ENCODE data around the gene PARD6B. TPM values are rescaled to one million over a fixed set of nuclear protein-coding genes. Genes with fewer than 3 reads are reported as not detected.

The PARD6B gene
- total and polyA plus RNA-seq, 2 donors (not counting 3 experiments of a cell fraction or from before 2014, with no cell fraction given), result 0.03 TPM; not detected in 1

GRCh38 chr20:50722424-50723155, 8.8 kb upstream of the PARD6B start:
- Histone ChIP-seq H3K9me3 (replicated peaks; ENCODE audit: control insufficient read depth, insufficient read depth, low read length) (no peaks in the 10 kb centered on the region), H3K36me3 (ENCODE audit: control insufficient read depth in 2 of 2, extremely low read depth in 1 of 2, insufficient read depth in 2 of 2, low read length in 2 of 2) (no peaks in the 10 kb centered on the region), H4K20me1 (replicated peaks; ENCODE audit: control insufficient read depth, extremely low read depth, insufficient read depth, low read length) (no peaks in the 10 kb centered on the region), H2AFZ (ENCODE audit: low read depth, low read length) (no peak overlapping the region), H3K9ac (replicated peaks; ENCODE audit: extremely low read depth, insufficient read depth, low read length) (no peak overlapping the region), H3K27me3 (ENCODE audit: control insufficient read depth in 2 of 2, insufficient read depth in 2 of 2, low read length in 2 of 2) (peaks cover 7 to 12% of the 10 kb centered on the region in 2 experiments), H3K4me1 (ENCODE audit: control insufficient read depth, extremely low read depth, insufficient read depth, low read length) (no peaks in the 10 kb centered on the region), H3K9me1 (replicated peaks; ENCODE audit: control insufficient read depth, extremely low read depth, insufficient read depth, low read length) (no peaks in the 10 kb centered on the region), H3K4me2 (ENCODE audit: insufficient read depth, low read length) (no peak overlapping the region), H3K79me2 (ENCODE audit: control insufficient read depth, insufficient read depth, low read length) (no peaks in the 10 kb centered on the region), H3K27ac (ENCODE audit: insufficient read depth, low read depth, low read length) (no peak overlapping the region), H3K4me3 (replicated peaks in 1 of 3; ENCODE audit: insufficient read depth in 1 of 3, low read depth in 1 of 3, low read length in 3 of 3) (no peak overlapping the region)
- ChIA-PET POLR2A (no interaction called here), CTCF (interaction anchor here (0.7 to 1.1 kb wide), 3 partner anchors 22 to 28 kb away, joined by 3 to 5 read pairs (median 4); no protein-coding TSS in a partner anchor)
- no TSS peak for BruUV-seq (replicated peaks)
- no peak for TF ChIP-seq MAX (IDR thresholded peaks at IDR 0.05; ENCODE audit: insufficient read depth, insufficient read length)
- TF ChIP-seq CTCF (IDR thresholded peaks at IDR 0.05; ENCODE audit: extremely low read depth in 1 of 2, insufficient read depth in 1 of 2, low read depth in 1 of 2, low read length in 2 of 2), result no peak
- TF ChIP-seq EZH2 (IDR thresholded peaks at IDR 0.05; ENCODE audit: borderline replicate concordance, low read depth, low read length, severe bottlenecking), result no peak
- TF ChIP-seq POLR2A (IDR thresholded peaks at IDR 0.05; ENCODE audit: low read depth, low read length), result no peak
- no peak for TF ChIP-seq JUN (IDR thresholded peaks at IDR 0.05; ENCODE audit: borderline replicate concordance, insufficient read depth, insufficient read length, low read depth)
- no peak for TF ChIP-seq GATA2 (IDR thresholded peaks at IDR 0.05; ENCODE audit: insufficient read depth, insufficient read length, low read depth, low read length)
- TF ChIP-seq POLR2AphosphoS5 (IDR thresholded peaks at IDR 0.05; ENCODE audit: insufficient read depth, low read depth, low read length), result no peak
- TF ChIP-seq MYC (IDR thresholded peaks at IDR 0.05; ENCODE audit: low read depth, low read length), result no peak
- TF ChIP-seq FOS (IDR thresholded peaks at IDR 0.05; ENCODE audit: borderline replicate concordance, insufficient read depth, low read length), result no peak
- DNase-seq (ENCODE audit: low read depth, low spot score), result no peak
- dilution Hi-C loops (cut with MboI; ENCODE audit: extremely low pct_ligation_motif_present, low sequenced_read_pairs), result no loop called here
- no peak for FAIRE-seq
- intact Hi-C loops (cut with micrococcal nuclease), result no loop called here

Measured in endothelial cell of umbilical vein (primary cell).